OCI-LY1 (cell line): ENCODE data around the gene GPR39.

Experiments used
- EZH2 ChIP-seq: fragments of 200-600 bp; sonication (generic), shearing (Covaris generic); IDR thresholded peaks from 2 replicates; pipeline ENCODE4 v1.8.0; 2017; ENCODE audit warnings: borderline replicate concordance, mixed run types, mild to moderate bottlenecking, antibody characterized with exemption, low read length, moderate library complexity, mixed read lengths
- TF ChIP-seq, protein P1 (sequence below): fragments of 200-600 bp; sonication (generic), shearing (Covaris generic); IDR thresholded peaks from 2 replicates; pipeline ENCODE4 v1.5.1; 2017; ENCODE audit warnings: mild to moderate bottlenecking, antibody characterized with exemption, low read length, moderate library complexity, mixed read lengths

- TF ChIP-seq, protein P1, sequence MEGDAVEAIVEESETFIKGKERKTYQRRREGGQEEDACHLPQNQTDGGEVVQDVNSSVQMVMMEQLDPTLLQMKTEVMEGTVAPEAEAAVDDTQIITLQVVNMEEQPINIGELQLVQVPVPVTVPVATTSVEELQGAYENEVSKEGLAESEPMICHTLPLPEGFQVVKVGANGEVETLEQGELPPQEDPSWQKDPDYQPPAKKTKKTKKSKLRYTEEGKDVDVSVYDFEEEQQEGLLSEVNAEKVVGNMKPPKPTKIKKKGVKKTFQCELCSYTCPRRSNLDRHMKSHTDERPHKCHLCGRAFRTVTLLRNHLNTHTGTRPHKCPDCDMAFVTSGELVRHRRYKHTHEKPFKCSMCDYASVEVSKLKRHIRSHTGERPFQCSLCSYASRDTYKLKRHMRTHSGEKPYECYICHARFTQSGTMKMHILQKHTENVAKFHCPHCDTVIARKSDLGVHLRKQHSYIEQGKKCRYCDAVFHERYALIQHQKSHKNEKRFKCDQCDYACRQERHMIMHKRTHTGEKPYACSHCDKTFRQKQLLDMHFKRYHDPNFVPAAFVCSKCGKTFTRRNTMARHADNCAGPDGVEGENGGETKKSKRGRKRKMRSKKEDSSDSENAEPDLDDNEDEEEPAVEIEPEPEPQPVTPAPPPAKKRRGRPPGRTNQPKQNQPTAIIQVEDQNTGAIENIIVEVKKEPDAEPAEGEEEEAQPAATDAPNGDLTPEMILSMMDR, result no peak
- TF ChIP-seq EZH2, result no peak
These were observed 165.0 kb downstream of the GPR39 start for GRCh38 chr2:132581591-132581990.
